Keratinocyte (primary cell): ENCODE measurements around the gene METTL24. TPM values are rescaled to one million over a fixed set of nuclear protein-coding genes. Genes with fewer than 3 reads are reported as not detected.

ENCODE experiments used
- DNase-seq: peaks from one replicate; pipeline ENCODE4 v3.0.0-alpha.2; 2011; ENCODE audit warnings: low read depth, missing footprints, low spot score
- FAIRE-seq: peaks from 2 replicates; lab custom pipeline; 2011; peaks lifted over from hg19 to GRCh38; lab: Jason Lieb, UNC
- H2AFZ ChIP-seq: 2 replicates; pipeline ENCODE4 v1.6.0; 2012; ENCODE audit warnings: low read length, control low read depth, inconsistent platforms; ENCODE audit not compliant: control insufficient read depth
- H3K27ac ChIP-seq: 2 replicates; pipeline ENCODE4 v1.5.1; 2011; ENCODE audit warnings: low read length; ENCODE audit not compliant: control insufficient read depth, insufficient read depth
- H3K27me3 ChIP-seq: 3 replicates; pipeline ENCODE4 v1.6.0; 2011; ENCODE audit warnings: low read length; ENCODE audit not compliant: control insufficient read depth, insufficient read depth; ENCODE audit errors: extremely low read depth
- H3K36me3 ChIP-seq, 2 experiments: 2 replicates in 1 of 2; 3 replicates in 1 of 2; pipeline ENCODE4 v1.5.1; 2011; ENCODE audit warnings: low read length in 2 of 2, mild to moderate bottlenecking in 1 of 2; ENCODE audit not compliant: control insufficient read depth in 2 of 2, insufficient read depth in 2 of 2; ENCODE audit errors: extremely low read depth in 1 of 2
- H3K4me1 ChIP-seq: 3 replicates; pipeline ENCODE4 v1.5.1; 2011; ENCODE audit warnings: low read length; ENCODE audit not compliant: control insufficient read depth, insufficient read depth; ENCODE audit errors: extremely low read depth
- H3K4me2 ChIP-seq: 3 replicates; pipeline ENCODE4 v1.6.0; 2011; ENCODE audit warnings: low read depth, low read length; ENCODE audit not compliant: control insufficient read depth, insufficient read depth; ENCODE audit errors: extremely low read depth
- H3K4me3 ChIP-seq, 3 experiments: fragments of 200-600 bp in 1 of 3; sonication (generic) in 1 of 3; 2 replicates in 2 of 3; 3 replicates in 1 of 3; pipeline ENCODE4 v1.5.1; 2011 to 2016; ENCODE audit warnings: low read length in 3 of 3, mild to moderate bottlenecking in 3 of 3, control low read depth in 2 of 3, inconsistent platforms in 1 of 3, low read depth in 1 of 3, mixed read lengths in 1 of 3, mixed run types in 1 of 3, moderate library complexity in 1 of 3; ENCODE audit not compliant: control insufficient read depth in 2 of 3, insufficient read depth in 2 of 3; ENCODE audit errors: extremely low read depth in 1 of 3
- H3K79me2 ChIP-seq: 2 replicates; pipeline ENCODE4 v1.6.0; 2012; ENCODE audit warnings: low read length; ENCODE audit not compliant: control insufficient read depth, insufficient read depth
- H3K9ac ChIP-seq: 3 replicates; pipeline ENCODE4 v1.6.0; 2011; ENCODE audit warnings: low read length; ENCODE audit not compliant: control insufficient read depth, insufficient read depth; ENCODE audit errors: extremely low read depth
- H3K9me1 ChIP-seq: 3 replicates; pipeline ENCODE4 v1.6.0; 2011; ENCODE audit warnings: low read length; ENCODE audit not compliant: control insufficient read depth, insufficient read depth; ENCODE audit errors: extremely low read depth
- H3K9me3 ChIP-seq: 2 replicates; pipeline ENCODE4 v1.5.1; 2012; ENCODE audit warnings: low read depth, low read length; ENCODE audit not compliant: control insufficient read depth
- H4K20me1 ChIP-seq: 3 replicates; pipeline ENCODE4 v1.6.0; 2011; ENCODE audit warnings: low read length; ENCODE audit not compliant: control insufficient read depth, insufficient read depth; ENCODE audit errors: extremely low read depth
- EZH2 ChIP-seq: IDR thresholded peaks from one replicate; pipeline ENCODE4 v1.6.1; 2012; ENCODE audit warnings: inconsistent platforms, mild to moderate bottlenecking, low read length, moderate library complexity
- dilution Hi-C: fragments of 300-500 bp; cut with MboI; formaldehyde crosslinking; loops from one replicate; pipeline ENCODE4 v1.7.0; 2020; ENCODE audit warnings: low sequenced_read_pairs; ENCODE audit not compliant: extremely low pct_ligation_motif_present
- polyA plus RNA-seq, 5 experiments: library from polyadenylated mRNA; depleted of rRNA in 3 of 5; stranded (reverse) in 3 of 5; stranded (forward) in 1 of 5; unstranded in 1 of 5; fragments of >200 nt; gene quantifications; 1 replicate in 1 of 5; 2 replicates in 3 of 5; 3 replicates in 1 of 5; pipeline versions ENCODE4 v1.2.1 to v1.2.3, GENCODE V29; 2011 to 2012; ENCODE audit warnings: missing spikeins in 2 of 5, low read depth in 1 of 5, low replicate concordance in 1 of 5
- TF ChIP-seq, protein P1 (sequence below), 3 experiments: IDR thresholded peaks in 1 of 3; conservative IDR thresholded peaks in 1 of 3; optimal IDR thresholded peaks in 1 of 3; 2 replicates in 2 of 3; 3 replicates in 1 of 3; pipeline versions ENCODE3 to v1.5.1; 2011; ENCODE audit warnings: low read length in 3 of 3, mild to moderate bottlenecking in 3 of 3, moderate library complexity in 2 of 3, control low read depth in 1 of 3, inconsistent platforms in 1 of 3; ENCODE audit not compliant: insufficient read depth in 2 of 3; ENCODE audit errors: extremely low read depth in 1 of 3

The METTL24 gene
- polyA plus RNA-seq, 1 donor (not counting 4 experiments of a cell fraction or from before 2014, with no cell fraction given) = not detected

DNA sequence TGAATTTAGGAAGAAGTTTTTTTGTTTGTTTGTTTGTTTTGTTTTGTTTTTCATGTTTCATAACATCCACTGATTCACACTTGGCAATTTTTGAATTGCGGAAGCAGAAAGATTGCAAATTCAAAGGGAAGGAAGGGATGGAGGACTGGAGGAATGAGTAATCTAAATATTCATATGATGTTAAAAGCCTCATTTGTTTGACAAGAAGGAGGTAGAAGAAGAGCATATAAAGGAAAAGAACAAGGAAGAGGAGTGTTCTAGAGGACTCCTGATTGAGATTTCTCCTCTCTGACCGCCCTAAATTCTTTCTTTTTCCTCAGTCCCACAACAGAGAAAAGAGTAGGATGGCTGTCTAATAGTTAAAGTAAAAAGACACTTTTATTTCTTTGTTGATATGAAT lies 88.5 kb downstream of the METTL24 start:
- no peaks in the 10 kb centered on the region for H3K79me2 ChIP-seq
- H4K20me1 ChIP-seq = no peaks in the 10 kb centered on the region
- no peak overlapping the region for H3K9ac ChIP-seq
- H3K36me3 ChIP-seq = no peaks in the 10 kb centered on the region
- dilution Hi-C loops = no loop called here
- no peak for FAIRE-seq
- H3K27me3 ChIP-seq = no peaks in the 10 kb centered on the region
- H3K27ac ChIP-seq = no peak overlapping the region
- no peak overlapping the region for H3K4me3 ChIP-seq
- no peak overlapping the region for H3K4me2 ChIP-seq
- DNase-seq = no peak
- no peaks in the 10 kb centered on the region for H3K4me1 ChIP-seq
- no peaks in the 10 kb centered on the region for H3K9me3 ChIP-seq
- H3K9me1 ChIP-seq = no peaks in the 10 kb centered on the region
- TF ChIP-seq, protein P1, sequence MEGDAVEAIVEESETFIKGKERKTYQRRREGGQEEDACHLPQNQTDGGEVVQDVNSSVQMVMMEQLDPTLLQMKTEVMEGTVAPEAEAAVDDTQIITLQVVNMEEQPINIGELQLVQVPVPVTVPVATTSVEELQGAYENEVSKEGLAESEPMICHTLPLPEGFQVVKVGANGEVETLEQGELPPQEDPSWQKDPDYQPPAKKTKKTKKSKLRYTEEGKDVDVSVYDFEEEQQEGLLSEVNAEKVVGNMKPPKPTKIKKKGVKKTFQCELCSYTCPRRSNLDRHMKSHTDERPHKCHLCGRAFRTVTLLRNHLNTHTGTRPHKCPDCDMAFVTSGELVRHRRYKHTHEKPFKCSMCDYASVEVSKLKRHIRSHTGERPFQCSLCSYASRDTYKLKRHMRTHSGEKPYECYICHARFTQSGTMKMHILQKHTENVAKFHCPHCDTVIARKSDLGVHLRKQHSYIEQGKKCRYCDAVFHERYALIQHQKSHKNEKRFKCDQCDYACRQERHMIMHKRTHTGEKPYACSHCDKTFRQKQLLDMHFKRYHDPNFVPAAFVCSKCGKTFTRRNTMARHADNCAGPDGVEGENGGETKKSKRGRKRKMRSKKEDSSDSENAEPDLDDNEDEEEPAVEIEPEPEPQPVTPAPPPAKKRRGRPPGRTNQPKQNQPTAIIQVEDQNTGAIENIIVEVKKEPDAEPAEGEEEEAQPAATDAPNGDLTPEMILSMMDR (optimal IDR thresholded peaks at IDR 0.05 in 1 of 3, IDR thresholded peaks at IDR 0.05 in 1 of 3, conservative IDR thresholded peaks at IDR 0.05 in 1 of 3; ENCODE audit: extremely low read depth in 1 of 3, insufficient read depth in 2 of 3, low read length in 3 of 3) = no peak
- TF ChIP-seq EZH2 = no peak
- no peak overlapping the region for H2AFZ ChIP-seq

DNA sequence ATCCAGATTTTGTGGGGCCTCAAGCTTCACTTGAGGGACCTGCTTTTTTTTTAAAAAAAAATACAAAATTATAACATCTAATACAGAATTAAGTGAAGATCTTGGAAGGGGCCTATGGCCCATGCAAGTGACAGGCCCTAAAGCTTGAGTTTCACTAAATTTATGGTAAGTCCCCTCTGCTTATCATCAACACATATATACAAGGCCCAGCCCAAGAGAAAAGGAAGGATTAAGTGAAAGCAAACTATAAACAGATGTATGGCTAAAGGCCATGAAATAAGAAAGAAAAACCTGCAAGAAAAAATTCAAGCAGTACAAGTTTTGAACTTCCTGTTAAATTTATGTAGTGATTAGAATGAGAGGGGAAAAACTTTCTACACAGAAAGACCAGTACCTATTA lies 91.2 kb downstream of the METTL24 start:
- Histone ChIP-seq H3K4me1 (no peaks in the 10 kb centered on the region), H3K36me3 (no peaks in the 10 kb centered on the region), H3K4me2 (no peak overlapping the region), H3K79me2 (no peaks in the 10 kb centered on the region), H2AFZ (no peak overlapping the region), H3K27me3 (no peaks in the 10 kb centered on the region), H3K27ac (no peak overlapping the region), H3K4me3 (no peak overlapping the region), H4K20me1 (no peaks in the 10 kb centered on the region), H3K9me1 (no peaks in the 10 kb centered on the region), H3K9ac (no peak overlapping the region), H3K9me3 (no peaks in the 10 kb centered on the region)
- FAIRE-seq = no peak
- TF ChIP-seq, protein P1 (optimal IDR thresholded peaks at IDR 0.05 in 1 of 3, IDR thresholded peaks at IDR 0.05 in 1 of 3, conservative IDR thresholded peaks at IDR 0.05 in 1 of 3; ENCODE audit: extremely low read depth in 1 of 3, insufficient read depth in 2 of 3, low read length in 3 of 3) = no peak
- no peak for DNase-seq
- dilution Hi-C loops = no loop called here
